ENCODE measurements around the gene CALN1.
A peak's percentile ranks its signal among the peaks of the same experiment; 100 is the strongest.

Gene CALN1

DNA sequence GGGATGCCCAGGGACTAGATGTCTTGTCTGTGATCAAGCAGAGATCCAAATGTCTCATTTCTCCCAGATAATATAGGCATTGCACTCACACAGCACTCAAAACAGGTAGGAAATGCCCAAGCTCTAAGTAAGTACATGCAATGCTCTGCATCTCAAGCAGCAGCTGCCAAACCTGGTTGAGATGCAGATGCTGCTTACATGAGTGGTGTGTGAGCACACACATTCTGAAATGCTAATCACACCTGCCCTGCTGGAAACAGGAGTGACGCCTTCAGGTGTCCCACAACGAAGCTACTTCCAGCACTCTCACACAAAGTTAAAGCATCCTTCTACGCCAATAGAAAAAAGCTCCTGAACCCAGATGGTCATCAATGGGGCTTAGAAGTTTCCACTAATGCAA, 132.9 kb downstream of the CALN1 start:
- no peak overlapping the region for H3K4me3 ChIP-seq (ENCODE audit: low read depth, low read length)
- TF ChIP-seq, protein P1, sequence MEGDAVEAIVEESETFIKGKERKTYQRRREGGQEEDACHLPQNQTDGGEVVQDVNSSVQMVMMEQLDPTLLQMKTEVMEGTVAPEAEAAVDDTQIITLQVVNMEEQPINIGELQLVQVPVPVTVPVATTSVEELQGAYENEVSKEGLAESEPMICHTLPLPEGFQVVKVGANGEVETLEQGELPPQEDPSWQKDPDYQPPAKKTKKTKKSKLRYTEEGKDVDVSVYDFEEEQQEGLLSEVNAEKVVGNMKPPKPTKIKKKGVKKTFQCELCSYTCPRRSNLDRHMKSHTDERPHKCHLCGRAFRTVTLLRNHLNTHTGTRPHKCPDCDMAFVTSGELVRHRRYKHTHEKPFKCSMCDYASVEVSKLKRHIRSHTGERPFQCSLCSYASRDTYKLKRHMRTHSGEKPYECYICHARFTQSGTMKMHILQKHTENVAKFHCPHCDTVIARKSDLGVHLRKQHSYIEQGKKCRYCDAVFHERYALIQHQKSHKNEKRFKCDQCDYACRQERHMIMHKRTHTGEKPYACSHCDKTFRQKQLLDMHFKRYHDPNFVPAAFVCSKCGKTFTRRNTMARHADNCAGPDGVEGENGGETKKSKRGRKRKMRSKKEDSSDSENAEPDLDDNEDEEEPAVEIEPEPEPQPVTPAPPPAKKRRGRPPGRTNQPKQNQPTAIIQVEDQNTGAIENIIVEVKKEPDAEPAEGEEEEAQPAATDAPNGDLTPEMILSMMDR (IDR thresholded peaks at IDR 0.05; ENCODE audit: insufficient read depth, low read depth, low read length, missing control alignments): no peak
- DNase-seq (ENCODE audit: low read depth): no peak

DNA sequence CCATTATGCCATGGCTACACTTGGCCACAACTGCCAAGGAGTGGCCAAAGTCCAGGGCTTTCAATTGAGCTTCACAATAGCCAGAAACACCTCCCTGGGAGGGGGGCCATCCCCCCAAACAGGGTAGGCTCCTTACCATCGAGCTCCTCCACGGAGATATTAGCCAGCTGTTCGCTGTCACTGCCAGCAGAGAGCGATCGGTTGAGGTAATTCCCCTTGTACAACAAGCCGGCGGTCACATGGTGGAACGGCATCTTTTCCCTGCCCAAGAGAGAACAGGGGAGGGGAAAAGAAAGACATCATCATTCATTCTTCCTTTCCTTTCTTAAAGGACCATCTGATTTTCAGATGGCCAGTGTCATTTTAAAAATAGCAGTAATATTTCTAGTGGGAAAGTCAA, 133.6 kb downstream of the CALN1 start:
- DNase-seq (ENCODE audit: low read depth): no peak
- TF ChIP-seq, protein P1 (IDR thresholded peaks at IDR 0.05; ENCODE audit: insufficient read depth, low read depth, low read length, missing control alignments): no peak
- no peak overlapping the region for H3K4me3 ChIP-seq (ENCODE audit: low read depth, low read length)

DNA sequence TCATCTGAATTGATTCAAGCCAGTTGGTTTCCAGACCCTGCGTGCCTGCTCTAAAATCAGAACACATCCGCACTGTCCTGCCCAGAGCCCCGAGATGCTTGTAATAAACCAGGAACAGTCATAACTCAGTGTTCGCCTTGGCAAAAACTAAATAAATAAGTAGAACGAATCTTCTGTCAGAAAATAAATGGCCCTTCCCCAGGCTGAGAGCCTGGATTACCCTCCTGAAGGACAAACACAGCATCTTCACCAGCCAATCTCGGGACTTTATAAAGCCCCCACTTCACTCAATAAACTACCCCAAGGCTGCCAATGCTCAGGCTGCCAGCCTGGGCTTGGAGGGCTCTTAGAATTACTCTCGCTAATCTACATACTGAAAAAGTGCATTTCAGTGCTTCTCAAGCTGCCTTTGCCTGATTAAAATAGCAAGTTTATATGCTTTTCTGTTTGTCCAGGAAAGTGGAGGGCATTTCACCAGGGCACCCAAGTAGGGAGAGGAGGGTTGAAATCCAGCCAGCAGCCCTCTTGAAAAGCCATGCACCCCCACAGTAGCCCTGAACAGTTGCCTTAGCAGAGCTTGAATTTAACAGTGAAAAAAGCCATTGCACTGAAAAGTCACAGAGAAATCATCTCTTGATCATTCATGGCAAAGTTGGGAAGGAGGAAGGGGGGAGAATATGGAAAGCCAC, 136.6 kb downstream of the CALN1 start:
- no peak overlapping the region for H3K4me3 ChIP-seq (ENCODE audit: low read depth, low read length)
- TF ChIP-seq, protein P1 (IDR thresholded peaks at IDR 0.05; ENCODE audit: insufficient read depth, low read depth, low read length, missing control alignments): no peak
- no peak for DNase-seq (ENCODE audit: low read depth)

DNA sequence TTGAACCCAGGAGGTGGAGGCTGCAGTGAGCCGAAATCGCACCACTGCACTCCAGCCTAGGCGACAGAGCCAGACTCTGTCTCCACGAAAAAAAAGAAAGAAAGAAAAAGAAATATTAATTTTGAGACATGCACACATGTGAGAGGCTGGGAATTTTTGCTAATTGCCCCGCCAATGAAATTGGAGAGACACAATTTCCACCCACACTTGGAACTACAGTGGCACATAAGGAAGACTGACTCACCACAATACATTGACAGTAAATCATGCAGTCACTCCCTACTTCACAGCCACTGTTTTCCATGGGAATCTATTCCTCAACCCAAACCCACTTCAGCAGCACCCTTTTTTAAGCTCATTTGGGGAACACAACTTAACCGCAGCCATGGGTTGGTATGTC, 139.7 kb downstream of the CALN1 start:
- TF ChIP-seq, protein P1 (IDR thresholded peaks at IDR 0.05; ENCODE audit: insufficient read depth, low read depth, low read length, missing control alignments): no peak
- H3K4me3 ChIP-seq (ENCODE audit: low read depth, low read length): no peak overlapping the region
- no peak for DNase-seq (ENCODE audit: low read depth)

DNA sequence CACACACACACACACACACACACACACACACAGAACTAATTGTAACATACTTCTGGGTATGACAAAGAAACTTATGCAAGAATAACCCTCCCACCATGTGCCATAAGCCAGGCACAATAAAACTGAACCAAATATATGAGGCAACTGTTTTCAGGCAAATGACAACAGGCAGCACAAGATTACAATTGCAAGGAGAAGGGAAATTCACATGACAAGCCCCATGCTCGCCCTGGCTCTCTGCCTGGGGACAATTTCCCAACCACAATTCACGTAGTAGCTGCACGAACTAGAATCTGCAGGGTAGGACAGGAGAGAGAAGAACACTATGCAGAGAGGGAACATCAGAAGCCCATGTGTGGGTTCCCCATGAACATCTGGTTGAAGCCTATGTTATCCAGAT, 143.3 kb downstream of the CALN1 start:
- DNase-seq (ENCODE audit: low read depth): peak; percentile 15
- TF ChIP-seq, protein P1 (IDR thresholded peaks at IDR 0.05; ENCODE audit: insufficient read depth, low read depth, low read length, missing control alignments): no peak
- no peak overlapping the region for H3K4me3 ChIP-seq (ENCODE audit: low read depth, low read length)

DNA sequence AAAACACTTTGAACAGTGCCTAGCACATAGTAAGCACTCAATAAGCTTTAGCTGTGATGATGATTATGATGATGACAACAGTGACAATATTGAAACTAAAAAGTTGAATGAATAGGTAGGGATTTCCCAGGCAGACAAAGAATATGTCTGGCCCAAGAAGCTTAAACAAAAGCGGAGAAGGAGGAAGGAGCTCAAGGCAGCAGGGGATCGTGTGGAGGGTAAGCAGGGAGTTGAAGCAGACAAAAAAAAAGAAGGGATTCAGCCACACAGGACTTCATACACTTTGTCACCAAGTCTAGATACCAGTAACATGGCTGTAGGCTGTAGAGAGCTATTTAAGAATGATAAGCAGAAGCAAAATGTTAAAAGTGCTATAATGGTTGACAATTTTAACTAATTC, 144.0 kb downstream of the CALN1 start:
- TF ChIP-seq, protein P1 (IDR thresholded peaks at IDR 0.05; ENCODE audit: insufficient read depth, low read depth, low read length, missing control alignments): no peak
- H3K4me3 ChIP-seq (ENCODE audit: low read depth, low read length): no peak overlapping the region
- peak; percentile 5 for DNase-seq (ENCODE audit: low read depth)

DNA sequence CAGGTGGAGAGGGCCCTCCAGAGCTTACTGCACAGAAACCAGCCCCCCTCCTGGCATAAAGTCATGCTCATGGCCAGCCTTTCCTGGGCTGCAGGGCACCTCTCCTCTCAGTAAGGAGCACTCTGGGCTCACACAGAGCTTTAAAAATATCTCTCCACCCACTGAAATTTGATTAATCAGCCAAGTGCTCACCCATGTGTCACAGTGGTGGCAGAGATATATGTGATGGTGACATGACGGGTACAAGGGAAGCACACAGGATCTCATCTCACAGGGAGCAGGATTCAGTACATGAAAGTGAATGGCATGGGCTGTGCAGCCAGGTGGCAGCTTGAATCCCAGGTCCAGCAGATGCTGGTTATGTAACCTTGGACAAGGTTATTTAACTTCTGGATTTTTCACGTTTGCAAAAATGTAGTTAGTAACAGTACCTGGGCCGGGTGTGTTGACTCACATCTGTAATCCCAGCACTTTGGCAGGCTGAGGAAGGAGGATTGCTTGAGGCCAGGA, 144.8 kb downstream of the CALN1 start:
- TF ChIP-seq, protein P1 (IDR thresholded peaks at IDR 0.05; ENCODE audit: insufficient read depth, low read depth, low read length, missing control alignments): no peak
- DNase-seq (ENCODE audit: low read depth): no peak
- H3K4me3 ChIP-seq (ENCODE audit: low read depth, low read length): no peak overlapping the region
